ENCODE data around the gene CCDC107.

DNA sequence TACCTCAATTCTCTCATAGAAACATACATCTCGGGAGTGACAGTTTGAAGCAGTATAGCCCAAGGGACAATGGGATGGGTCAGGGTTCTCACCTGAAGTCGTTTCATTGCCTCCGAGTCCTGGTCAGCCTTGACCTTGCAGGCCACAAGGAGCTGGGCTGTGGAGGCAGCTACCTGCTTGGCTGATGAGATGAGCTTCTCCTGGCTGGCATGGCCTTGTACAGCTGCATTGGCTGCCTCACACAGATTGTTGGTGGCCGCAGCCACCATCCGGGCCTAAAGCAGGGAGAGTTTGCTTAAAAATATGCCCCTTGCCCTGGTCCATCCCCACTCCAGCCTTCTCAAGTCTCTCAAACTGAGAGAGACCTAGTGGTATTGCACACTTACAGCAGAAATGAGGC is 40.1 kb downstream of the CCDC107 start:
- no peak for TF ChIP-seq POLR2A (IDR thresholded peaks at IDR 0.05)
- TF ChIP-seq, protein P1, sequence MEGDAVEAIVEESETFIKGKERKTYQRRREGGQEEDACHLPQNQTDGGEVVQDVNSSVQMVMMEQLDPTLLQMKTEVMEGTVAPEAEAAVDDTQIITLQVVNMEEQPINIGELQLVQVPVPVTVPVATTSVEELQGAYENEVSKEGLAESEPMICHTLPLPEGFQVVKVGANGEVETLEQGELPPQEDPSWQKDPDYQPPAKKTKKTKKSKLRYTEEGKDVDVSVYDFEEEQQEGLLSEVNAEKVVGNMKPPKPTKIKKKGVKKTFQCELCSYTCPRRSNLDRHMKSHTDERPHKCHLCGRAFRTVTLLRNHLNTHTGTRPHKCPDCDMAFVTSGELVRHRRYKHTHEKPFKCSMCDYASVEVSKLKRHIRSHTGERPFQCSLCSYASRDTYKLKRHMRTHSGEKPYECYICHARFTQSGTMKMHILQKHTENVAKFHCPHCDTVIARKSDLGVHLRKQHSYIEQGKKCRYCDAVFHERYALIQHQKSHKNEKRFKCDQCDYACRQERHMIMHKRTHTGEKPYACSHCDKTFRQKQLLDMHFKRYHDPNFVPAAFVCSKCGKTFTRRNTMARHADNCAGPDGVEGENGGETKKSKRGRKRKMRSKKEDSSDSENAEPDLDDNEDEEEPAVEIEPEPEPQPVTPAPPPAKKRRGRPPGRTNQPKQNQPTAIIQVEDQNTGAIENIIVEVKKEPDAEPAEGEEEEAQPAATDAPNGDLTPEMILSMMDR (IDR thresholded peaks at IDR 0.05) = no peak
